Cerebellar nuclear complex (tissue), 1 donor: ENCODE data around the gene PLEKHJ1.

Source experiments
- DNase-seq, 2 experiments: peaks; one replicate each; lab custom pipeline; 2025; lab: John Stamatoyannopoulos, UW

PLEKHJ1 gene

DNA sequence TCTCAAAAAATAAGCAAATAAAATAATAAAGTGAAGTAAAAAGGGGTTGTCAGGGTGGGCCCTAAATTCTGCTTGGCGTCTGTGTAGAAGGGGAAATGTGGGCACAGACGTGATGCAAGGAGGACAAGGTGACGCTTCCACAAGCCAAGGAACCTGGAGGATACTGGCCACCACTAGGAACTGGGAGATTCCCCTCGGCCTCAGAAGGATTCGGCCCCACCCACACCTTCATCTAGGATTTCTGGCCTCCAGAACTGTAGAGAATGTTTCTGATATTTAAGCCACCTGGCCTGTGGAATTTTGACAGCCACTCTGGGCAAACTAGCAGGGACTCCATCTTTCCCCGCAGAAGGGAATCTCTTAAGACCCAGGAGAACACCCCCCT is 1.1 kb downstream of the PLEKHJ1 start:
- no peak for DNase-seq

DNA sequence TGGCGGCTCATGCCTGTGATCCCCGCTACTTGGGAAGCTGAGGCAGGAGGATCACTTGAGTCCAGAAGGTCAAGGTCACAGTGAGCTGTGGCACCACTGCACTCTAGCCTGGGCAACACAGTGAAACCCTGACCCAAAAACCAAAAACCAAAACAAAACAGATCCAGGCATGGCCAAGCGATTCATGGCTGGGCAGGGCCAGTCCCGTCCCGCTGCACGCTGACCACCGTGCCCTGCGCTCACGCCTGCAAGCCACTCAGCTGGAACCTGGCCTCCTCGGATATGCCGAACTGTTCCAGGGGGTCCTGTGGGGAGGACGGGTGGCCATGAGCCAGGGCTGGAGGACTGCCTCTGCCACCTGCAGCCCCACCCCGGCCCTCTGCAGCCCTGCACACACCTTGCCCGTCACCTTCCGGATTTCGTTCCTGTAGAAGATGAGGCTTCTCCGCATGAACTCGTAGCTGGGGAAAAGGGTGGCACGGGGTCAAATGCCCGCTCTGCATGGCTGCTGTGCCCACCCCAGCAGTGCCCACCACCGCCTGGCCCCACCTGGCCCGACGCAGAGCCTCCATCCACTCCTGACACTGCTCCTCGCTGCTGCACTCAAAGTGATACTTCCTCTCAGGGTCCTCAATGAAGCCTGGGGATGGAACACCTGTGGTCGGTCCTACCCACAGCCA is 2.4 kb downstream of the PLEKHJ1 start:
- DNase-seq, result no peak

DNA sequence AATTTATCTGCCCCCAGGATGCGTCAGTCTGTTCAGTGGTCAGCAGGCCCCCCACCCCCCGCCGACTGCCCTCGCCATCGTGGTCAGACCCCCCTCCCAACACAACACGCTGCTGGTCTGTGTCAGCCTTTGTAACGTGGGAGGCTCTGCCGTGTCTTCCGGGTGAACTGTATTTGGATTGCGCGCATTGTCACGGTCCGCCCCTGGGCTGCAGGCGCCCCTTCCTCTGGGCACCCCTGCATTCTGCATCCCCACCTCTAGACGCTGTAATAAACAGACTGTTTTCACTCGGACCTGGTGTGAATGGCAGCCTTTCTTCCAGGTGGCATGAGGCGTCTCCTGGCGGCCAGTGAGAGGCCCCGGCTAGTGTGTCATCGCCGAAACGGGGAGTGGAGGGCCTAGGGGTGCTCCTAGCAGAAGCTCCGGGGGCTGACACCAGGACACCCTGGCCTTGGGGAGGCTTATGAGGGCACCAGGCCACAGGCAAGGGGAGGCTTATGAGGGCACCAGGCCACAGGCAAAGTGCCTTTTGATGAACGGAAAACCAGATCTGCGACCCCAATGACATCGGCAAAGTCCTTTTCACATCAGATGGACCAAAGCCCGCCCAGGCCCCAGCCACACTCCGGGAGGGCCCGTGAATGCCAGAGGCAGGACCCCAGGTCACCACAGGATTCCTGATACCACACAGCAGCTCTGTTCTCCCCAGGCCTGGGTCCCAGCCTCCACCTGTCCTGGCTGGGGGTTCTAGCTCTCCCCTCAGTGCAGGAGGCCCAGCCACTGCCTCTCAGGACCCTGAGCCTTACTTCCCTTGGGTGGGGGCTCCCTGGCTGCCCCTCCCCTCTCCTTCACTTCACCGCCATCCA is 3.6 kb downstream of the PLEKHJ1 start:
- DNase-seq, result no peak

DNA sequence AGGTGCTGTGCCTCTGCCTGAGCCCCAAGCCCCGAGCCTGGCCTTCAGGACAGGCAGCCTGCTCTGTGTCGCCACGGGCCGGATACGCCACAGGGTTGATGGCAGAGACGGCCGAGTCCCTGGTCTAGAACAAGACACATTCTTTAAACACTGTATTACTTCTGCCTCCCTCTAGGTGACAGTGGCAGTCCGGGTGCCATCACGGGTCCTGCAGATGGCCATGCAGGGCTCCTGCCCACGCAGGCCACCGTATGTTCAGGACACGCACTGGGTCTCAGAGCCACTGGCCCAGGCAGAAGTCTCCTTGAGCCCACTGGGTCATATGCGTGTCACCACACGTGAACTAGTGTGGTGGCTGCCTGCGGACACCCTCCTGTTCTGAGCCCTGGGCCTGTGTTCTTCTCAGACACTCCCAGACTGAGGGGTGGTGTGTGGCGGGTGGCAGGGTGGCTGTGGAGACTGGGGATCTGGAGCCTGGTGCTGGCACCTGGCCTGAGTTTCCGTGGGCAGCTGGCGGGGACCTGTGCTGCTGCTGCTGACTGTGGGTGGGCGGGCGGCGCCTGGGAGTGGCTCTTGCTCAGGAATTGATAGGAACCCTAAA is 4.4 kb downstream of the PLEKHJ1 start:
- no peak for DNase-seq

DNA sequence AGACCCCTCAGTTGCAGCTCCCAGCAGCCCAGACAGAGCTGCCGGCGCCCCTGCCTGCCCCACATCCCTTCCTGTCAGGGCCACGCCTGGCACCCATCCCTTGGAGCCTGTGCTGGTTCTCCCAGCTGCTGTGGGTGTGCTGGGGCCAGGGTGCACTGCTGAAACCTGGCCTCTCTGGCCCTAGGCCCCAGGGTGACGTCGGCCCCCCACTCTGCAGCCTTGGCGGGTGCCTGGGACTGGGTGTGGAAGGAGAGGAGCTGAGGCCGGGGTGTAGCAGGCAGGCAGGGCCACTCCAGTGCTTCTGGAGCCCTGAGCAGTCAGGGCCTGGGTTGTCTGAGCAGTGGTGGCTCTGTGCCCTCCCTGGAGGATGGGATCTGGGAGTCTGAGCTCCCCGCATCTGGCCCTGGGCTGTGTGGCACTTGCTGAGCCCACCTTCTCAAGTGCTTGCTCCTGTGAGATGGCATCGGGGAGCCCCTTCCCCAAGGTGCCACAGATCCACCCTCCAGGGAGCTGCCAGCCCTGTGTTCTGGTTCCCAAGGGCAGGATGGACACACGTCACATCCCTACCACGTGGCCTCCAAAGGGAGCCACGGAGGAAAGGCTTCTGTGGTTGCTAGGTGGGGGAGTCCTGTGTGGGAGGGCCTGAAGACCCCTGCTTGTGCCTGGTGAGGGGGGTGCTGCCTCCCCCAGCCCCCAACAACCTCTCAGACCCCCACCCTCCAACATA is 5.2 kb downstream of the PLEKHJ1 start:
- DNase-seq, result no peak

DNA sequence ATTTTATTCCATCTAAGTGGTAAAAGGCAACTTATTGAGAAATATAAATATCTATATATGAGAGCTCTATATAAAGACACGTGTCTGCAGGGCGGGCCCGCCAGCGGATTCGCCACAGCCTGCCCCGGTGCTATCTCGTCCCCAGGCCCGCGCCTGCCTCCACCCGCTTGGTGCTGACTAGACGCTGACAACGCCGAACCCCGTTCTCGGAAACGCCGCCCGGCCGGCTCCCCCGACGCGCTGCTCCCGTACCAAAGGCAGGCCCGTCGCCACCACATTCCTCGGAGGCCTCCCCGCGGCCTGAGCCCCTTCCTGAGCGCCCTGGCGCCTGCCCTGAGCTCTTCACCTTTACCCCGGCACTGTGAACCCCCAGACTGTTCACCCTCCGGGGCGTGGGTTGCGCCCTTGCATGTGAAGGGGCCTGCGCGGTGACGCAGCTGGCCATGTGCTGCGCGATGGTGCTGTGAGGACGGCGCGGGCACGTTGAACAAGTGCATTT is 6.0 kb downstream of the PLEKHJ1 start:
- DNase-seq, result no peak

DNA sequence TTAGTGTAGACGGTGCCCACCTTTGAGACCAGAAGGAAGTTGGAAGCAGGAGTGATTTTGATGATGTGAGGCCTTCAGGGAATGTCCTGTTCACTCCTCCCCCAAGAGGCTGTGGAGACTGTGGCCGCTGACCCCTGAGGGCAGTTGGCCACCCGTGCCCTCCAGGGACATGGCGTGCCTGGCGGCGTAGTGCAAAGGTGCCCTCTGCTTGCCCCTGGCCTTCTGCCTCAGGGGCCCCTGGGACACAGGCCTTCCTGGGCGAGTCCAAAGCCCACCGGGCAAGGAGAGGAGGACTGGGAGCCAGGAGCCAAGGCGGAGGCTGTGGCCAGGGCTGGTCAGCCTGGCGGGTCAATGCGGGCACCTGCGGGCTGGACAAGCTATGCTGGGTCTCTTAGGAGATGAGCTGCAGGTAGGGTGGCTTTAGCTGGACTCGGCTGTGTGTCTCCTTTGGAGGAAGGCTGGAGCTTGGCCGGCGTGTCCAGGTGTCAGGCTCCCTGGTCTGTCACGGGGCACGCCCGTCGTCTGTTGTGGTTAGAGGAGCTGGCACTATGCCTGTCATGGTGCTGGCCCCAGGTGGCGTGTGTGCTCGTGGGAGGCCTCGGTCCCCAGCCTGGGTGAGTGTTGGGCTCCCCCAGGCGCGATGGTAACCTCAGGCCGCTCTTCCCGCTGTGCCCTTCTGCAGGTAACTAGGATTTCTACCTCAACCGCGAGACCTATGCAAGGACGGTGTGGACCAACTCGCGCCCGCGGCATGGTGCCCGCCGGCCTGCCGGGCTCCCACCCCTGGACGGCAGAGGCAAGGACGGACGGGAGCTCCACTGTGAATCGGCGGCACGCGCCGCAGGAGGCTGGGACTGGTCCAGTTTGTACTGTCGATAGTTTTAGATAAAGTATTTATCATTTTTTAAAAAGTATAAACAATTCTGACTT is 6.8 kb downstream of the PLEKHJ1 start:
- no peak for DNase-seq

DNA sequence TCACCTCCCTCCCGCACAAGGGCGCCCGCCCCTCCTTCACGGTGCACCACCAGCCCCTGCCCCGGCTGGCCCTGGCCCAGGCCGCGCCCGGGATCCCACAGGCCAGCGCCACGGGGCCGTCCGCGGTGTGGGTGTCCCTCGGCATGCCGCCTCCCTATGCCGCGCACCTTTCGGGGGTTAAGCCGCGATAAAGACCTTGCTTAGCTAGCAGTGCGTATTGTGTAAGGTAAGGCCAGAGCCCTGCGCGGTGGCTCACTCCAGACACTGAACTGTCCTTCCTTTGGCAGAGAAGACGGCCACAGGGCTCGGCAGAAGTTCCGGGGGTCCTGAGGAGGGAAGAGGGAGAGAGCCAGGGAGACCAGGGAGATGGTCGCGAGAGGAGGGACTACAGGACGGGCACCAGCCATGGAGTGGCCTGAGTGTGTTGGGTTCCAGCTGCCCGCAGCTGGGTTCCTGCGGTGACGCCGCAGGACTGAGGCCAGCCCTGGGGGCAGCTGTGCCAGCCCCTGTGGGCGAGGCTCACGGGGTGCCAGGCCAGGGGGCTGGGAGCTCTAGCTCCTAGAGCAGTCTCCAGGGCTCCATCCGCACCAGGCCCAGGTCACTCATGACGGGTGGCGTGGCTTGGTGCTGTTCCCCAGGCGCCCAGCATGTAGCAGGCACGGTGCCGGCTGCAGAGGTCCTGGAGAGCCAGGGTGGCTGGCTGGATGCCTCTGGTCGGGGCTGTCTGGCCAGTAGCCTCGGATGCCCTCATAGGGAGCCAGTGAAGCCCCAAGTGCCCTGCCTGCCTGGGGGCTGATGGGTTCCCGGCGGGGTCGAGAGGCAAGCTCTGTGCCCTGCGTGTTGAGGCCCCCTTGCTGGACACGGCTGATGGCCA is 7.7 kb downstream of the PLEKHJ1 start:
- DNase-seq, result no peak

DNA sequence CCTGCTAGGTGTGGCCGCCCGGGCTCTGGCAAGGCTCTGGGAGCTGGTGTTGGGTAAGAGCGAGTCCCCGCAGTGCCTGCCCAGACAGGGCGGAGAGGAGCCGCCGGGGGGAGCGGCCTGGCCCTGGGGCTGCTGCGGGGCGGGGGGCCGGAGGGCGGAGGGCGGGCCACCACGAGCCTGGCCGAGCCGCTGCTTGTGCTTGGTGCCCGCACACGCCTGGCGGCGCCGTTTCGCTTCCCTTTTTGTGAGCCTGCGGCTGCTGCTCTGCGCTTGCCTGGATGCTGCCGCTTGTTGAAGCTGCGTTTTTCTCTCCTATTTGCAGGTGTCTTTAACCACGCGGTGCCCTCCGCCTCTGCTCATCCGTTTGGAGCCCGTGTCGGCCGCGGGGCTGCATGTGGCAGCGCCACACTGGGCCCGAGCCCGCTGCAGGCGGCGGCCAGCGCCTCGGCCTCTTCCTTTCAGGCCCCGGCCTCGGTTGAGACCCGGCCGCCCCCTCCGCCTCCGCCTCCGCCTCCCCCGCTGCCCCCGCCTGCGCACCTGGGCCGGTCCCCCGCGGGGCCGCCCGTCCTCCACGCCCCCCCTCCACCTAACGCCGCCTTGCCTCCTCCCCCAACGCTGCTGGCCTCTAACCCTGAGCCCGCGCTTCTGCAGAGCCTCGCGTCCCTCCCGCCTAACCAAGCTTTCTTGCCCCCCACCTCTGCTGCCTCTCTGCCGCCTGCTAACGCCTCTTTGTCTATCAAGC is 8.5 kb downstream of the PLEKHJ1 start:
- no peak for DNase-seq

DNA sequence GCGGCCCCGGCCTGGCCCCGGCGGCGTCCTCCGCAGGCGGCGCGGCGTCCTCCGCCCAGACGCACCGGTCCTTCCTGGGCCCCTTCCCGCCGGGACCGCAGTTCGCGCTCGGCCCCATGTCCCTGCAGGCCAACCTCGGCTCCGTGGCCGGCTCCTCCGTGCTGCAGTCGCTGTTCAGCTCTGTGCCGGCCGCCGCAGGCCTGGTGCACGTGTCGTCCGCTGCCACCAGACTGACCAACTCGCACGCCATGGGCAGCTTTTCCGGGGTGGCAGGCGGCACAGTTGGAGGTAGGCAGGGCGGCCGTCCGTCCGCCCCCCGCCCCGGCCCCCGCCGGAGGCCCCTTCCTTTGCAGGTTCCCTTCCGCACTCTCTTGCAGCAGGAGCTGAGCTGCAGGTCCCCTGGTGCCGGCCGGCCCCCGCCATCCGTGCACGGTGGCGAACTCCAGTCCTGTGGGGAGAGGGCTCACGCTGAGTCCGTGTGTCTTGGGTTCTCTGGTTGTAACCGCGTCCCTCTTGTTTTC is 9.2 kb downstream of the PLEKHJ1 start:
- DNase-seq, result no peak

DNA sequence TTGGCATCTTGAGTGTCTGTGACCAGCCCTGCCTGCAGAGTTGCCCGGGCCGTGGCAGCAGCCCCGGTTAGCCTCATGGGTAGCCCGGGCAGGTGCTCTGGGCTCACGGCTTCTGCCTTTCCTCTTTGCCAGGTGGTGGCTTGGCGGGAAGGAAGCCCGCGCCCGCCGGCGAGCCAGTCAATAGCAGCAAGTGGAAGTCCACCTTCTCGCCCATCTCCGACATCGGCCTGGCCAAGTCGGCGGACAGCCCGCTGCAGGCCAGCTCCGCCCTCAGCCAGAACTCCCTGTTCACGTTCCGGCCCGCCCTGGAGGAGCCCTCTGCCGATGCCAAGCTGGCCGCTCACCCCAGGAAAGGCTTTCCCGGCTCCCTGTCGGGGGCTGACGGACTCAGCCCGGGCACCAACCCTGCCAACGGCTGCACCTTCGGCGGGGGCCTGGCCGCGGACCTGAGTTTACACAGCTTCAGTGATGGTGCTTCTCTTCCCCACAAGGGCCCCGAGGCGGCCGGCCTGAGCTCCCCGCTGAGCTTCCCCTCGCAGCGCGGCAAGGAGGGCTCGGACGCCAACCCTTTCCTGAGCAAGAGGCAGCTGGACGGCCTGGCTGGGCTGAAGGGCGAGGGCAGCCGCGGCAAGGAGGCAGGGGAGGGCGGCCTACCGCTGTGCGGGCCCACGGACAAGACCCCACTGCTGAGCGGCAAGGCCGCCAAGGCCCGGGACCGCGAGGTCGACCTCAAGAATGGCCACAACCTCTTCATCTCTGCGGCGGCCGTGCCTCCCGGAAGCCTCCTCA is 9.9 kb downstream of the PLEKHJ1 start:
- DNase-seq, result peak; percentile 51 to 73

DNA sequence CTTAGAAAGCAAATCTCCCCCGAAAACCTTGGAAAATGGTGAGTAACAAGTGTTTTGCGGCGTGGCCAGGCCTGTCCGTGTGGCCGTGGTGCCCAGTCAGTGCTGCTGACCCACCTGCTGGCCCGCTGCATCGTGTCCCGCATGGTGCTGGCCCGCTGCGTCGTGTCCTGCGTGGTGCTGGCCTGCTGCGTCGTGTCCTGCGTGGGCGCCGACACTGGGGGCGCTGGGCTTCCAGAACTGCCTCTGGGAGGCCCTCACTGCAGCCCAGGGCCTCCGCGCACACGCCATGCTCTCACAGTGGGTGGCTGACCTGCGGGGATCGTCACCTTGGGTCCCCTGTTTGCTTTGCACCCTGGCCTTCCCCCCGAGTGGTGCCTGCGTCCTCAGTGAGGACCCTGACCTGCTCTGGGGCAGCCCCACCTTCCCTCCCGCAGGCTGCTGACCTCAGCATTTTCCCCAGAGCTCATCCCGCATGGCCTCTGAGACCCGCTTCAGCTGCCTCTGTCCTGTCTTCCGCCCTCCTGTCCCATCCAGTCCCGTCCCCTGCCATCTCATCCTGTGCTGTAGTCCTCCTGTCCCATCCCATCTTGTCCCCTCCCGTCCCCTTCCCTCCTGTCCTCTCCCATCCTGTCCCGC is 10.6 kb downstream of the PLEKHJ1 start:
- DNase-seq, result no peak

DNA sequence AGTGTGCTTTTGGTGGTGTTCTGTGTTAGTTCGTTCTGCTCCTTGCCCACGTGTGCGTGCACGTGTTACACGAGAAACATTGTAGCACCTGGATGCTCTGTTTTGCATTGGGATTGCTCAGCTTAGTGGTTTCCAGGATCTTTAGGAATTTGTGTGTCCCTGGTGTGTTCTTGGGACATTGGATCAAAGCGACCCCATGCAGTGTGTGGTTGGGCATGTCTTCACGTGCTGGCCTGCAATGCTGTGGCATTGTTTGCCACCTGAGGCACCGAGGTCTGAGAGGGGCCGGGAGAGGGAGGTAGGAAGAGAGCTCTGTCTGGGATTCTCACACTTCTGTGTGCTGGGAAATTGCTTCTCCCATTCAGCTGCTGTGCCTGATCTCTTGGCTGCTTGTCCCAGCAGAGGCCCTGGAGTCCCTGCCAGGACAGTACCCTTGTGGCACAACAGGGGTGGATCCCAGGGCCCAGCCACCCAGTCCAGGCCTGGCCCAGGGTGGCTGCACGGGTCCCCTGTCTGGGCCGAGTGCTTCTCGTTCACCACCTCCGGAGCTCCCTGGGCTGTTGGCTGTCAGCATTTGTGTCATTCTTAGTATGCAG is 11.3 kb downstream of the PLEKHJ1 start:
- no peak for DNase-seq

DNA sequence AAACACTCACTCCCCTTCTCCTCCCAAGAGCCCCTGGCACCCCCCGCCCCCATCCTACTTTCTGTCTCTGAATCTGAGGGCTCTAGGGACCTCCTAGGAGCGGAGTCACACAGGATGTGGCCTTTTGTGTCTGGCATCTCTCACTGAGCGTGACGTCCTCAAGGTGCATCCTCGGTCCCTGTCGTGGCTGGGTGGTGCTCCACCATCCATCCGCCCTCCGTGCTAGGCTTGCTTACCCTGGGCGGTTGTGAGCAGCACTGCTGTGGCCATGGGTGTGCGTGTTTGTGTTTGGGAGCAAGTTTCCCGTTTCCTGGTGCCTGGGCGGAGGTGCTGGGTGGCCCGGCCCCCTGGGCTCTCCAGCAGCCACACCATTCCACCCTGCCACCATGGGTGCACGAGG is 12.2 kb downstream of the PLEKHJ1 start:
- DNase-seq, result no peak

DNA sequence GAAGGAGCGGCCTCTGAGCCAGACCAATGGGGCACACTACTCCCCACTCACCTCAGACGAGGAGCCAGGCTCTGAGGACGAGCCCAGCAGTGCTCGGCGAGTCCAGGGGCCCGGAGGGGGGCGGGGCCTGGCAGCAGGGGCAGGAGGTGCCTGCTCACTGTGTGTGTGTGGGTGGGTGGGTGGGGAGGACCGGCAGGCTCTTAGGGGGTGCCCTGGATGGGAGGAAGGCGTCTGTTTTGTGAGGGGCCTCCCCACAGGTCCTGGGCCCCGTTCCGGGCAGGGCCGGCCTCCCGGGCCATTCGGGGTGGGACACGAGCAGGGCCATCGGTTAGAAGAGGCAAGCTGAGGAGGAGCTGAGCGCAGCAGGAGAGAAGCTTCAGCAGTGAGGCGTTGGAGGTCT is 12.7 kb downstream of the PLEKHJ1 start:
- no peak for DNase-seq

DNA sequence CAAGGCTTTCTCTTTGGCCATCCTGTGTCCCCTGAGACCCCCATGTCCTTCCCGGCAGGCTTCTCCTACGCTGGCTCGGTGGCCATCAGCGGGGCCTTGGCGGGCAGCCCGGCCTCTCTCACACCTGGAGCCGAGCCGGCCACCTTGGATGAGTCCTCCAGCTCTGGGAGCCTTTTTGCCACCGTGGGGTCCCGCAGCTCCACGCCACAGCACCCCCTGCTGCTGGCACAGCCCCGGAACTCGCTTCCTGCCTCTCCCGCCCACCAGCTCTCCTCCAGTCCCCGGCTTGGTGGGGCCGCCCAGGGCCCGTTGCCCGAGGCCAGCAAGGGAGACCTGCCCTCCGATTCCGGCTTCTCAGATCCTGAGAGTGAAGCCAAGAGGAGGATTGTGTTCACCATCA is 14.2 kb downstream of the PLEKHJ1 start:
- DNase-seq, result no peak

DNA sequence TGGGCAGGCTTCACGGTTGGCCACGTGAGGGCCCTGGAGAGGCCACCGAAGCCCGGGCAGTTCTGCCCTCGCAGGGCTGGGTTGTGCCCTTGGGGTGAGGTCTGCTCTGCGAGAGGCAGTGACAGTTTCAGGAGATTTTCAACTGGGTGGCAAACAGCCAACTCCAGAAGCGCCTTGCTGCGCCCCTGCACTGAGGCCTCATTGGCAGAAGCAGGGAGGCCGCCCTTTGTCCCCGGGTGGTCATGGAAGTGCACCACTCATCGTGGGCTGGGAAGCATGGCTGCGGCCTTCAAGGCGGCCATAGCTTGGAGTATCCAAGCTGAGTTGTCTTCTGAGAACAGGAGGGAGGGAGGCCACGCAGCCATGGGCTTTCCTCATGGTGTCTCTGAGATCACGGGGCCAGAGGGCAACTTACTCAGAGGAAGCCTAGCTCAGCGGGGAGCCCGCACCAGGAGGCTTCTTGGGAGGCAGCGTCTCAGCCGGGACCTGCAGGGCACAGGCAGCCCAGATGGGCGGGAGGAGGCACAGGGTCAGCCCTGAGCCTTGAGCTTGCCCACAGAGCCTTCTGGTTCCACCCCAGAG is 14.8 kb downstream of the PLEKHJ1 start:
- DNase-seq, result no peak
